Measurements from ENCODE around the gene MYBBP1A. TPM values are rescaled to one million over a fixed set of nuclear protein-coding genes. Genes with fewer than 3 reads are reported as not detected.

Gene MYBBP1A
- total RNA-seq, 1 donor from 2014 or later: 92.0 TPM

- Histone ChIP-seq H3K36me3 (ENCODE audit: control insufficient read depth, insufficient read depth, low read length) (no peaks in the 10 kb centered on the region), H3K27me3 (ENCODE audit: control insufficient read depth, insufficient read depth, low read length) (peaks cover 6% of the 10 kb centered on the region), H3K4me3 (ENCODE audit: low read depth, low read length) (no peak overlapping the region)
- no peak for DNase-seq (ENCODE audit: low read depth)
- TF ChIP-seq CTCF (IDR thresholded peaks at IDR 0.05; ENCODE audit: insufficient read depth, low read length, poor library complexity, severe bottlenecking): no peak
Measured at GRCh38 chr17:4558347-4558971, 3.3 kb upstream of the MYBBP1A start.

DNA sequence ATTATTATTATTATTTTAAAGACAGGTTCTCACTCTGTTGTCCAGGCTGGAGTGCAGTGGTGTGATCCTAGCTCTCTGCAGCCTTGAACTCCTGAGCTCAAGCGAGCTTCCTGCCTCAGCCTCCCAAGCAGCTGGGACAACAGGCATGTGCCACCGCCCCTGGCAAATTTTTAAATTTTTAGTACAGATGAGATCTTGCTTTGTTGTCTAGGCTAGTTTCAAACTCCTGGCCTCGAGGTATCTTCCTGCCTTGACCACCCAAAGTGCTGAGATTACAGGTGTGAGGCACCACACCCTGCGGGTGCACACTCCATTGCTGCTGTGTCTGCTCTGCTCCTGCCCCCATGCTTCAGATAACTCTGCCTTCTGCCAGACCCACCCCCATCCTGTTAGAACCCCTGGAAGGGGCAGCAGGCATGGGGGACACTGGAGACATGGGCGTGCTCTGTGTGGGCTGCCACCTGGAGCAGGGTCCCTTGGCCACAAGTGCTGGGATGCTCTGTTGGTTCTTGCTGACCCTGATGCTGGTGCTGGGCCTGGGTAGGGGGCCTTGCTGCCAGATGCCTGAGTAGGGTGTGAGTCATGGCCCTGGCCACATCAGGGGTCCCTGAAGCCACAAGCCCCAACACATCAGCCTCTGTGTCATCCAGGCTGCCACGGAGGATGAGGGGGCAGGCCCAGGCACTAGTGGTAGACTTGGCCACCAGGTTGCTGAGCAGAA is 2.6 kb upstream of the MYBBP1A start:
- Histone ChIP-seq H3K4me3 (ENCODE audit: low read depth, low read length) (no peak overlapping the region), H3K36me3 (ENCODE audit: control insufficient read depth, insufficient read depth, low read length) (no peaks in the 10 kb centered on the region), H3K27me3 (ENCODE audit: control insufficient read depth, insufficient read depth, low read length) (peaks cover 6% of the 10 kb centered on the region)
- no peak for TF ChIP-seq CTCF (IDR thresholded peaks at IDR 0.05; ENCODE audit: insufficient read depth, low read length, poor library complexity, severe bottlenecking)
- DNase-seq (ENCODE audit: low read depth): no peak

DNA sequence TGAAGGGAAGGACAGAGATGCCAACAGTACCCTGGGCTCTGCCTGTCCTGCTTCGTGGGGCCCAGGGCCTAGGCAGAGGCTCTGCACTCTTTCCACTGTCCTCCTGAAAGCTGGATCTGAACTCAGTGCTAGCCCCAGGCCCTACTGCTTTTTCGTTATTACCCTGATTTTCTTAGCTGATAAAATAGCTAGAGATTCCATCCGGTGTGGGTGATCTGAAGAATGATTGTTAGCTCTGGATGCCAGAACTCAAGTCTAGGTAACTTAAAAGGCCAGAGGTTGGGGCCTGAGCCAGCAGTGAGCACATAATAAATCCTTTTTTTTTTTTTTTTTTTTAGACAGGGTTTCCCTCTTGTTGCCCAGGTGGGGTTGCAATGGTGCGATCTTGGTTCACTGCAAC is 1.8 kb upstream of the MYBBP1A start:
- Histone ChIP-seq H3K36me3 (ENCODE audit: control insufficient read depth, insufficient read depth, low read length) (peaks cover 1% of the 10 kb centered on the region), H3K27me3 (ENCODE audit: control insufficient read depth, insufficient read depth, low read length) (peaks cover 6% of the 10 kb centered on the region), H3K4me3 (ENCODE audit: low read depth, low read length) (no peak overlapping the region)
- DNase-seq (ENCODE audit: low read depth): no peak
- no peak for TF ChIP-seq CTCF (IDR thresholded peaks at IDR 0.05; ENCODE audit: insufficient read depth, low read length, poor library complexity, severe bottlenecking)

DNA sequence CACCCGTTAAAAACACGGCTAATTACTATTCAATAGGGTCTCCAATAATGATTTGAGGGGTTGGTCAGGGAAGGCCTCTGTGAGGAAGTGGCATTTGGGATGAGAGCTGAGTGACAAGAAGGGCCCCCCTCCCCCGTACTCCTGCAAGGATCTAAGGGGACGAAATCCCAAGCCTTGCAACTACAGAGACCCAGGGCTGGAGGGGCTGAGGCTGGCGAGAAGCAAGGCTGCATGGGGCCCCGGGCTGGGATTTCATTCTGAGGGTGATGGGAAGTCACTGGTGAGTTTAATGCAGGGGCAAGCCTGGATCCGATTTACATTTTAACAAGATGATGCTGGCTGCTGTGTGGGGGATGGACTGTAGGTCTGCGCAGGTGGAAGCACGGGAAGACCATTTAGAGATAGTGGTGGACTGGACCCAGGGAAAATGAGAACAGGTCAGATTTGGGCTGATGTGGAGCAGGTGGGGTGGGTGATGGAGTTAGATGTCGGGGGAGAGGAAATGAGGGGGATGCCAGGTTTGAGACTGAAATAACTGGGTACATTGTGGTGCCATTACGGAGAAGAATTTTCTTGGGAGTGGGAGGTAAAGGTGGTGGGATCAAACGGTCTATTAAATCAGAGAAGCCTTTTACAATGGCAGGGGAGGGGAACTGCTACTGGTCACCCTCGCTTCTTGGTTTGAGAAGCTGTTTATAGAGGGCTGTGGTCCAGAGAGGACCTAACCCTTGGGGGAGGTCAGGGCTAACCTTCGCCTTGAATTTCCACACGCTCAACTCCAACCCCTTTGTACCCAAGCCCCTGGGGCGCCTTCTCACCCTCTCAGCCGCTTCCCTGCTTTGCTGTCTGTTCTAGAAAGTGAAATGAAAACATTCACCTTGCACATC is 932 bp upstream of the MYBBP1A start:
- peaks cover 1% of the 10 kb centered on the region for H3K36me3 ChIP-seq (ENCODE audit: control insufficient read depth, insufficient read depth, low read length)
- TF ChIP-seq CTCF (IDR thresholded peaks at IDR 0.05; ENCODE audit: insufficient read depth, low read length, poor library complexity, severe bottlenecking): no peak
- peak overlapping the region; percentile 82 for H3K4me3 ChIP-seq (ENCODE audit: low read depth, low read length)
- DNase-seq (ENCODE audit: low read depth): no peak
- peaks cover 5% of the 10 kb centered on the region for H3K27me3 ChIP-seq (ENCODE audit: control insufficient read depth, insufficient read depth, low read length)

- Histone ChIP-seq H3K27me3 (ENCODE audit: control insufficient read depth, insufficient read depth, low read length) (no peaks in the 10 kb centered on the region), H3K36me3 (ENCODE audit: control insufficient read depth, insufficient read depth, low read length) (peaks cover 4% of the 10 kb centered on the region), H3K4me3 (ENCODE audit: low read depth, low read length) (peak overlapping the region; percentile 82)
- DNase-seq (ENCODE audit: low read depth): no peak
- no peak for TF ChIP-seq CTCF (IDR thresholded peaks at IDR 0.05; ENCODE audit: insufficient read depth, low read length, poor library complexity, severe bottlenecking)
Measured at GRCh38 chr17:4554441-4554996, 665 bp downstream of the MYBBP1A start.
